ENCODE results near the gene IGFBP2. TPM values are rescaled to one million over a fixed set of nuclear protein-coding genes. Genes with fewer than 3 reads are reported as not detected.

IGFBP2 gene
- polyA plus RNA-seq, 1 donor (not counting 4 experiments of a cell fraction or from before 2014, with no cell fraction given) = 10.2 TPM

DNA sequence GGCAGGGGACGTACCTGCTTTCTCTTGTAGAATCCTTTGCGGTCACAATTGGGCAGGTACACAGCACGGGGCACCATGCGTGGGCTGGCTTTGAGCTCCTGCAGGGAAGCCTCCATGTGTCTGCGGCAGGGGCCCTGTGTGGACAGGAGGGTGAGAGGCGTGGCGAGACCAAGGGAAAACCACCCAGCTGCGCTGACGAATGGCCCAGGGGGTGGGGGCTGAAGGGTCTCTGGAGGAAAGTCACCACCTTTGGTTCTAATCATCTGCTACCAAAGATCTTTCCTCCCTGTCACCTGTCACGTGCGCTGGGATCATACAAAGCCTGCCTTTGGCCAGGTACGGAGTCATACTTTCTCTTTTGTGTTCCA is 44.9 kb downstream of the IGFBP2 start:
- no peak overlapping the region for H2AFZ ChIP-seq (ENCODE audit: control insufficient read depth, low read length)
- FAIRE-seq = no peak
- no peaks in the 10 kb centered on the region for H4K20me1 ChIP-seq (ENCODE audit: control insufficient read depth, extremely low read depth, insufficient read depth, low read length)
- no peak overlapping the region for H3K9ac ChIP-seq (ENCODE audit: control insufficient read depth, extremely low read depth, insufficient read depth, low read length)
- H3K4me2 ChIP-seq (ENCODE audit: control insufficient read depth, extremely low read depth, insufficient read depth, low read depth, low read length) = no peak overlapping the region
- peaks cover 18% of the 10 kb centered on the region for H3K4me1 ChIP-seq (ENCODE audit: control insufficient read depth, extremely low read depth, insufficient read depth, low read length)
- H3K4me3 ChIP-seq (ENCODE audit: control insufficient read depth in 2 of 3, extremely low read depth in 1 of 3, insufficient read depth in 2 of 3, low read depth in 1 of 3, low read length in 3 of 3) = no peak overlapping the region
- no peaks in the 10 kb centered on the region for H3K79me2 ChIP-seq (ENCODE audit: control insufficient read depth, insufficient read depth, low read length)
- no peaks in the 10 kb centered on the region for H3K9me1 ChIP-seq (ENCODE audit: control insufficient read depth, extremely low read depth, insufficient read depth, low read length)
- TF ChIP-seq, protein P1, sequence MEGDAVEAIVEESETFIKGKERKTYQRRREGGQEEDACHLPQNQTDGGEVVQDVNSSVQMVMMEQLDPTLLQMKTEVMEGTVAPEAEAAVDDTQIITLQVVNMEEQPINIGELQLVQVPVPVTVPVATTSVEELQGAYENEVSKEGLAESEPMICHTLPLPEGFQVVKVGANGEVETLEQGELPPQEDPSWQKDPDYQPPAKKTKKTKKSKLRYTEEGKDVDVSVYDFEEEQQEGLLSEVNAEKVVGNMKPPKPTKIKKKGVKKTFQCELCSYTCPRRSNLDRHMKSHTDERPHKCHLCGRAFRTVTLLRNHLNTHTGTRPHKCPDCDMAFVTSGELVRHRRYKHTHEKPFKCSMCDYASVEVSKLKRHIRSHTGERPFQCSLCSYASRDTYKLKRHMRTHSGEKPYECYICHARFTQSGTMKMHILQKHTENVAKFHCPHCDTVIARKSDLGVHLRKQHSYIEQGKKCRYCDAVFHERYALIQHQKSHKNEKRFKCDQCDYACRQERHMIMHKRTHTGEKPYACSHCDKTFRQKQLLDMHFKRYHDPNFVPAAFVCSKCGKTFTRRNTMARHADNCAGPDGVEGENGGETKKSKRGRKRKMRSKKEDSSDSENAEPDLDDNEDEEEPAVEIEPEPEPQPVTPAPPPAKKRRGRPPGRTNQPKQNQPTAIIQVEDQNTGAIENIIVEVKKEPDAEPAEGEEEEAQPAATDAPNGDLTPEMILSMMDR (optimal IDR thresholded peaks at IDR 0.05 in 1 of 3, IDR thresholded peaks at IDR 0.05 in 1 of 3, conservative IDR thresholded peaks at IDR 0.05 in 1 of 3; ENCODE audit: extremely low read depth in 1 of 3, insufficient read depth in 2 of 3, low read length in 3 of 3) = no peak
- TF ChIP-seq EZH2 (IDR thresholded peaks at IDR 0.05; ENCODE audit: low read length) = no peak
- H3K27ac ChIP-seq (ENCODE audit: control insufficient read depth, insufficient read depth, low read length) = no peak overlapping the region
- H3K9me3 ChIP-seq (ENCODE audit: control insufficient read depth, low read depth, low read length) = no peaks in the 10 kb centered on the region
- no peak for DNase-seq (ENCODE audit: low read depth, low spot score)
- dilution Hi-C loops (cut with MboI; ENCODE audit: extremely low pct_ligation_motif_present, low sequenced_read_pairs) = no loop called here
- peaks cover 15% of the 10 kb centered on the region for H3K27me3 ChIP-seq (ENCODE audit: control insufficient read depth, extremely low read depth, insufficient read depth, low read length)
- no peaks in the 10 kb centered on the region for H3K36me3 ChIP-seq (ENCODE audit: control insufficient read depth in 2 of 2, extremely low read depth in 1 of 2, insufficient read depth in 2 of 2, low read length in 2 of 2)

DNA sequence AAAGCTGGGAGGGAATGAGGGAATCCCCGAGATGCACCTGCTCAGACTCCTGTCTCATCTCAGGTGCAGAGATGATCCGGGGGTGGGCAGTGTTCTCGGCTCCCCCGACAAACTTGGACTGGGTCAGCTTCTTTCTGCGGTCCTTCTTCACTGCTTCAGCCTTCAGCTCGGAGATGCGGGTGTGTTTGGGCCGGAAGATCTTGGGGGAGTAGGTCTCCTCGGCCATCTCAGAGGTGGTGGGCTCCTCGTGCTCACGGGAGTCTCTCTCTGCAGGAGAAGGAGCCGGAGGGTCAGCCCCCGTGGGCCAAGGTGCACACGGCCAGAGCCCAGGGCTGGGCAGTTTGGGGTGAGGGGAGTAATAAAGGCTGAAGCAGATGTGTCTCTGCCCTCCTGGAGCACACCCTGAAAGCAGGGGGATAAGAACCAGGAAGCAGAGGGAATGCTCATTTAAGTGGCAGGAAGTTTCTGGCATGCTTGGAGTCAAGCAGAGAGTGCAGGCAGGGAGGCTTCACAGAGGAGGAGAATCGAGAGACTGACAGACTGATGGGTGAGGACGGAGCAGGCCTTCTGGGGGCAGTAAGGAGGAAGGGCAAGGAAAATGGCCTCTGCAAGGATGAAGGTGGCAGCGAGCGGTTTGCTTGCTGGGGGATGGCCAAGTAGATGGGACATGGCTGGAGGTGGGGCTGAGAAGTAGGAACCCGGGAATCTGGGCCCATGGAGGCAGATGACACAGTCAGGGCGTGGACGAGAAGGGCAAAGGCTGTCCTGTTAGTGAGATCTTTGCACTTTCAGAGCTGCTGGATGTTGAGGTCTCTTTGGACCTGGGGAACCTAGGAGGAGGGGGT is 45.8 kb downstream of the IGFBP2 start:
- no peak overlapping the region for H3K4me2 ChIP-seq (ENCODE audit: control insufficient read depth, extremely low read depth, insufficient read depth, low read depth, low read length)
- H3K9me3 ChIP-seq (ENCODE audit: control insufficient read depth, low read depth, low read length) = no peaks in the 10 kb centered on the region
- H4K20me1 ChIP-seq (ENCODE audit: control insufficient read depth, extremely low read depth, insufficient read depth, low read length) = no peaks in the 10 kb centered on the region
- no peak overlapping the region for H3K9ac ChIP-seq (ENCODE audit: control insufficient read depth, extremely low read depth, insufficient read depth, low read length)
- DNase-seq (ENCODE audit: low read depth, low spot score) = no peak
- H3K4me1 ChIP-seq (ENCODE audit: control insufficient read depth, extremely low read depth, insufficient read depth, low read length) = peaks cover 27% of the 10 kb centered on the region
- no peaks in the 10 kb centered on the region for H3K79me2 ChIP-seq (ENCODE audit: control insufficient read depth, insufficient read depth, low read length)
- no peak overlapping the region for H3K4me3 ChIP-seq (ENCODE audit: control insufficient read depth in 2 of 3, extremely low read depth in 1 of 3, insufficient read depth in 2 of 3, low read depth in 1 of 3, low read length in 3 of 3)
- no peak for FAIRE-seq
- dilution Hi-C loops (cut with MboI; ENCODE audit: extremely low pct_ligation_motif_present, low sequenced_read_pairs) = no loop called here
- no peak for TF ChIP-seq EZH2 (IDR thresholded peaks at IDR 0.05; ENCODE audit: low read length)
- TF ChIP-seq, protein P1 (optimal IDR thresholded peaks at IDR 0.05 in 1 of 3, IDR thresholded peaks at IDR 0.05 in 1 of 3, conservative IDR thresholded peaks at IDR 0.05 in 1 of 3; ENCODE audit: extremely low read depth in 1 of 3, insufficient read depth in 2 of 3, low read length in 3 of 3) = no peak
- H2AFZ ChIP-seq (ENCODE audit: control insufficient read depth, low read length) = no peak overlapping the region
- H3K27me3 ChIP-seq (ENCODE audit: control insufficient read depth, extremely low read depth, insufficient read depth, low read length) = peaks cover 15% of the 10 kb centered on the region
- H3K27ac ChIP-seq (ENCODE audit: control insufficient read depth, insufficient read depth, low read length) = no peak overlapping the region
- no peaks in the 10 kb centered on the region for H3K36me3 ChIP-seq (ENCODE audit: control insufficient read depth in 2 of 2, extremely low read depth in 1 of 2, insufficient read depth in 2 of 2, low read length in 2 of 2)
- H3K9me1 ChIP-seq (ENCODE audit: control insufficient read depth, extremely low read depth, insufficient read depth, low read length) = no peaks in the 10 kb centered on the region

Measured in keratinocyte (primary cell).